HG03565 (cell line): ENCODE results near the gene GATA2.

Experiments used
- ATAC-seq: cut with Tn5 transposase; IDR thresholded peaks from one replicate; pipeline ENCODE4 v1.9.1; 2021; ENCODE audit warnings: mild to moderate bottlenecking, moderate library complexity; ENCODE audit not compliant: unreplicated experiment

The GATA2 gene

GRCh38 chr3:128503164-128503651 lies 10.2 kb upstream of the GATA2 start:
- no peak for ATAC-seq

GRCh38 chr3:128502712-128503111 lies 9.7 kb upstream of the GATA2 start:
- no peak for ATAC-seq

GRCh38 chr3:128501431-128501830 lies 8.4 kb upstream of the GATA2 start:
- no peak for ATAC-seq

- ATAC-seq = no peak
Measured at GRCh38 chr3:128500556-128500955, 7.6 kb upstream of the GATA2 start.

GRCh38 chr3:128499724-128500275 lies 6.8 kb upstream of the GATA2 start:
- ATAC-seq = no peak

- ATAC-seq = no peak
Measured at GRCh38 chr3:128498901-128499530, 6.0 kb upstream of the GATA2 start.

- no peak for ATAC-seq
Measured at GRCh38 chr3:128498127-128498626, 5.2 kb upstream of the GATA2 start.

GRCh38 chr3:128497305-128498126 lies 4.5 kb upstream of the GATA2 start:
- no peak for ATAC-seq

- ATAC-seq = no peak
Measured at GRCh38 chr3:128496602-128497304, 3.8 kb upstream of the GATA2 start.

- no peak for ATAC-seq
Measured at GRCh38 chr3:128496019-128496601, 3.1 kb upstream of the GATA2 start.

GRCh38 chr3:128495435-128495970 lies 2.5 kb upstream of the GATA2 start:
- no peak for ATAC-seq

GRCh38 chr3:128494367-128494650 lies 1.3 kb upstream of the GATA2 start:
- no peak for ATAC-seq

GRCh38 chr3:128493570-128494366 lies 767 bp upstream of the GATA2 start:
- no peak for ATAC-seq

GRCh38 chr3:128491941-128492670 lies 895 bp downstream of the GATA2 start:
- ATAC-seq = no peak

GRCh38 chr3:128491691-128491940 lies 1.4 kb downstream of the GATA2 start:
- ATAC-seq = no peak

GRCh38 chr3:128490915-128491690 lies 1.9 kb downstream of the GATA2 start:
- no peak for ATAC-seq

GRCh38 chr3:128490650-128490914 lies 2.4 kb downstream of the GATA2 start:
- no peak for ATAC-seq

GRCh38 chr3:128489927-128490649 lies 2.9 kb downstream of the GATA2 start:
- ATAC-seq = no peak

GRCh38 chr3:128489674-128489926 lies 3.4 kb downstream of the GATA2 start:
- no peak for ATAC-seq
